ENCODE results near the gene DAAM2. TPM values are rescaled to one million over a fixed set of nuclear protein-coding genes. Genes with fewer than 3 reads are reported as not detected.

DAAM2 gene
- total RNA-seq, 2 experiments from 2014 or later = not detected

- Mint-ChIP-seq H3K9me3 (no peaks in the 10 kb centered on the region), H3K27ac (no peak overlapping the region), H3K27me3 (peaks cover 5% of the 10 kb centered on the region), H3K4me3 (no peak overlapping the region), H3K4me1 (ENCODE audit: low read depth) (no peaks in the 10 kb centered on the region), H3K36me3 (no peaks in the 10 kb centered on the region)
- CTCF ChIA-PET = no interaction called here
- no peak for DNase-seq
- intact Hi-C loops (cut with micrococcal nuclease) = no loop called here
- POLR2A ChIA-PET = no interaction called here
Measured at GRCh38 chr6:39772559-39773273, 19.5 kb upstream of the DAAM2 start.

- Mint-ChIP-seq H3K36me3 (no peaks in the 10 kb centered on the region), H3K27ac (no peak overlapping the region), H3K9me3 (no peaks in the 10 kb centered on the region), H3K27me3 (peaks cover 5% of the 10 kb centered on the region), H3K4me1 (ENCODE audit: low read depth) (no peaks in the 10 kb centered on the region), H3K4me3 (no peak overlapping the region)
- intact Hi-C loops (cut with micrococcal nuclease) = no loop called here
- POLR2A ChIA-PET = no interaction called here
- CTCF ChIA-PET = no interaction called here
- no peak for DNase-seq
Measured at GRCh38 chr6:39773782-39774181, 18.4 kb upstream of the DAAM2 start.

- H3K9me3 Mint-ChIP-seq = no peaks in the 10 kb centered on the region
- ChIA-PET CTCF (no interaction called here), POLR2A (no interaction called here)
- H3K36me3 Mint-ChIP-seq = no peaks in the 10 kb centered on the region
- H3K4me1 Mint-ChIP-seq (ENCODE audit: low read depth) = no peaks in the 10 kb centered on the region
- H3K4me3 Mint-ChIP-seq = no peak overlapping the region
- intact Hi-C loops (cut with micrococcal nuclease) = no loop called here
- no peaks in the 10 kb centered on the region for H3K27me3 Mint-ChIP-seq
- no peak overlapping the region for H3K27ac Mint-ChIP-seq
- DNase-seq = no peak
Measured at GRCh38 chr6:39776581-39776980, 15.6 kb upstream of the DAAM2 start.

GRCh38 chr6:39777218-39777617, 15.0 kb upstream of the DAAM2 start:
- H3K27me3 Mint-ChIP-seq = no peaks in the 10 kb centered on the region
- DNase-seq = no peak
- H3K4me3 Mint-ChIP-seq = no peak overlapping the region
- no peaks in the 10 kb centered on the region for H3K4me1 Mint-ChIP-seq (ENCODE audit: low read depth)
- ChIA-PET CTCF (no interaction called here), POLR2A (no interaction called here)
- no peak overlapping the region for H3K27ac Mint-ChIP-seq
- intact Hi-C loops (cut with micrococcal nuclease) = no loop called here
- no peaks in the 10 kb centered on the region for H3K36me3 Mint-ChIP-seq
- no peaks in the 10 kb centered on the region for H3K9me3 Mint-ChIP-seq

- POLR2A ChIA-PET = no interaction called here
- Mint-ChIP-seq H3K27ac (no peak overlapping the region), H3K27me3 (no peaks in the 10 kb centered on the region), H3K36me3 (no peaks in the 10 kb centered on the region), H3K9me3 (peaks cover 2% of the 10 kb centered on the region), H3K4me1 (ENCODE audit: low read depth) (no peaks in the 10 kb centered on the region), H3K4me3 (no peak overlapping the region)
- DNase-seq = no peak
- intact Hi-C loops (cut with micrococcal nuclease) = no loop called here
- CTCF ChIA-PET = no interaction called here
Measured at GRCh38 chr6:39777661-39778060, 14.5 kb upstream of the DAAM2 start.

GRCh38 chr6:39778581-39779255, 13.5 kb upstream of the DAAM2 start:
- H3K27ac Mint-ChIP-seq = no peak overlapping the region
- H3K4me3 Mint-ChIP-seq = no peak overlapping the region
- H3K27me3 Mint-ChIP-seq = no peaks in the 10 kb centered on the region
- H3K4me1 Mint-ChIP-seq (ENCODE audit: low read depth) = no peaks in the 10 kb centered on the region
- no peak for DNase-seq
- H3K36me3 Mint-ChIP-seq = peaks cover 2% of the 10 kb centered on the region
- ChIA-PET POLR2A (no interaction called here), CTCF (no interaction called here)
- intact Hi-C loops (cut with micrococcal nuclease) = no loop called here
- peaks cover 6% of the 10 kb centered on the region for H3K9me3 Mint-ChIP-seq

- Mint-ChIP-seq H3K9me3 (peaks cover 7% of the 10 kb centered on the region), H3K4me1 (ENCODE audit: low read depth) (no peaks in the 10 kb centered on the region), H3K27me3 (peaks cover 3% of the 10 kb centered on the region), H3K36me3 (peaks cover 2% of the 10 kb centered on the region), H3K4me3 (no peak overlapping the region), H3K27ac (no peak overlapping the region)
- POLR2A ChIA-PET = no interaction called here
- DNase-seq = no peak
- CTCF ChIA-PET = no interaction called here
- intact Hi-C loops (cut with micrococcal nuclease) = no loop called here
Measured at GRCh38 chr6:39785281-39785680, 6.9 kb upstream of the DAAM2 start.

GRCh38 chr6:39786649-39787048, 5.5 kb upstream of the DAAM2 start:
- H3K27me3 Mint-ChIP-seq = peaks cover 12% of the 10 kb centered on the region
- no peak for DNase-seq
- CTCF ChIA-PET = no interaction called here
- H3K36me3 Mint-ChIP-seq = peaks cover 2% of the 10 kb centered on the region
- no peak overlapping the region for H3K4me3 Mint-ChIP-seq
- H3K4me1 Mint-ChIP-seq (ENCODE audit: low read depth) = no peaks in the 10 kb centered on the region
- POLR2A ChIA-PET = no interaction called here
- H3K9me3 Mint-ChIP-seq = peaks cover 7% of the 10 kb centered on the region
- intact Hi-C loops (cut with micrococcal nuclease) = no loop called here
- H3K27ac Mint-ChIP-seq = no peak overlapping the region

- CTCF ChIA-PET = no interaction called here
- intact Hi-C loops (cut with micrococcal nuclease) = no loop called here
- Mint-ChIP-seq H3K36me3 (peaks cover 2% of the 10 kb centered on the region), H3K27me3 (peaks cover 14% of the 10 kb centered on the region), H3K9me3 (peaks cover 7% of the 10 kb centered on the region), H3K4me3 (no peak overlapping the region), H3K27ac (no peak overlapping the region), H3K4me1 (ENCODE audit: low read depth) (no peaks in the 10 kb centered on the region)
- no peak for DNase-seq
- POLR2A ChIA-PET = no interaction called here
Measured at GRCh38 chr6:39787322-39787721, 4.9 kb upstream of the DAAM2 start.

GRCh38 chr6:39790772-39791171, 1.4 kb upstream of the DAAM2 start:
- no peaks in the 10 kb centered on the region for H3K4me1 Mint-ChIP-seq (ENCODE audit: low read depth)
- no peaks in the 10 kb centered on the region for H3K36me3 Mint-ChIP-seq
- ChIA-PET POLR2A (no interaction called here), CTCF (interaction anchor here (0.7 kb wide), 1 partner anchor 998 kb away, joined by 3 read pairs; no protein-coding TSS in a partner anchor)
- no peaks in the 10 kb centered on the region for H3K9me3 Mint-ChIP-seq
- peaks cover 40% of the 10 kb centered on the region for H3K27me3 Mint-ChIP-seq
- H3K27ac Mint-ChIP-seq = no peak overlapping the region
- intact Hi-C loops (cut with micrococcal nuclease) = no loop called here
- DNase-seq = no peak
- no peak overlapping the region for H3K4me3 Mint-ChIP-seq

- DNase-seq = no peak
- CTCF ChIA-PET = no interaction called here
- POLR2A ChIA-PET = no interaction called here
- Mint-ChIP-seq H3K27ac (no peak overlapping the region), H3K36me3 (no peaks in the 10 kb centered on the region), H3K4me1 (ENCODE audit: low read depth) (no peaks in the 10 kb centered on the region), H3K27me3 (peaks cover 40% of the 10 kb centered on the region), H3K9me3 (no peaks in the 10 kb centered on the region), H3K4me3 (no peak overlapping the region)
- intact Hi-C loops (cut with micrococcal nuclease) = no loop called here
Measured at GRCh38 chr6:39791311-39791710, 865 bp upstream of the DAAM2 start.

GRCh38 chr6:39792540-39793450, 619 bp downstream of the DAAM2 start:
- intact Hi-C loops (cut with micrococcal nuclease) = no loop called here
- POLR2A ChIA-PET = no interaction called here
- no peak for DNase-seq
- H3K36me3 Mint-ChIP-seq = no peaks in the 10 kb centered on the region
- no peak overlapping the region for H3K27ac Mint-ChIP-seq
- no peaks in the 10 kb centered on the region for H3K9me3 Mint-ChIP-seq
- H3K4me3 Mint-ChIP-seq = no peak overlapping the region
- H3K4me1 Mint-ChIP-seq (ENCODE audit: low read depth) = no peaks in the 10 kb centered on the region
- peaks cover 40% of the 10 kb centered on the region for H3K27me3 Mint-ChIP-seq
- CTCF ChIA-PET = interaction anchor here (1.3 kb wide), 1 partner anchor 73 kb away, joined by 3 read pairs; no protein-coding TSS in a partner anchor

Data from activated CD4-positive, alpha-beta memory T cell treated with anti-CD3 and anti-CD28 coated beads for 36 hours (primary cell).